Ascending aorta (tissue), 2 donors: ENCODE data around the gene DGKI. TPM values are rescaled to one million over a fixed set of nuclear protein-coding genes. Genes with fewer than 3 reads are reported as not detected.

ENCODE experiments used
- DNase-seq, 2 donors: peaks; one replicate each; pipeline ENCODE4 v3.0.0-alpha.2; 2019; ENCODE audit warnings: low spot score in 2 of 2
- H3K27ac ChIP-seq, 2 donors: fragments of 200-600 bp; sonication (generic); one replicate each; pipeline ENCODE4 v1.5.1; 2016 to 2017; ENCODE audit warnings: mild to moderate bottlenecking in 1 of 2
- H3K27me3 ChIP-seq: fragments of 200-600 bp; sonication (generic); one replicate; pipeline ENCODE4 v1.5.1; 2017
- H3K36me3 ChIP-seq, 2 donors: fragments of 200-600 bp; sonication (generic); one replicate each; pipeline ENCODE4 v1.5.1; 2016
- H3K4me1 ChIP-seq, 2 donors: fragments of 200-600 bp; sonication (generic); one replicate each; pipeline ENCODE4 v1.5.1; 2016 to 2017; ENCODE audit warnings: mild to moderate bottlenecking in 1 of 2
- H3K4me3 ChIP-seq, 2 donors: fragments of 200-600 bp; sonication (generic); one replicate each; pipeline ENCODE4 v1.5.1; 2016 to 2017; ENCODE audit warnings: mild to moderate bottlenecking in 1 of 2
- H3K9me3 ChIP-seq, 2 donors: fragments of 200-600 bp; sonication (generic); one replicate each; pipeline ENCODE4 v1.5.1; 2016
- CTCF ChIP-seq, 3 experiments: fragments of 200-600 bp in 2 of 3; fragments of 450-650 bp in 1 of 3; sonication (generic) in 2 of 3; IDR thresholded peaks; one replicate each; pipeline ENCODE4 v1.5.1; 2016 to 2019; ENCODE audit warnings: antibody characterized with exemption in 3 of 3, mild to moderate bottlenecking in 1 of 3, moderate library complexity in 1 of 3
- intact Hi-C: fragments of 100-400 bp; cut with DNase I; formaldehyde crosslinking; loops from one replicate; pipeline ENCODE4 v1.15.1; 2023
- total RNA-seq: library from RNA; depleted of rRNA; stranded (reverse); fragments of >200 nt; gene quantifications from one replicate; pipeline ENCODE4 v1.1.0, GENCODE V29; 2016

Gene DGKI
- total RNA-seq, 1 donor from 2014 or later: 13.4 TPM

- no peak overlapping the region for H3K4me3 ChIP-seq
- H3K36me3 ChIP-seq: no peaks in the 10 kb centered on the region
- no peak for DNase-seq
- no peak overlapping the region for H3K27ac ChIP-seq
- no peaks in the 10 kb centered on the region for H3K27me3 ChIP-seq
- H3K4me1 ChIP-seq: no peaks in the 10 kb centered on the region
- H3K9me3 ChIP-seq: no peaks in the 10 kb centered on the region
- intact Hi-C loops: no loop called here
- TF ChIP-seq CTCF (IDR thresholded peaks at IDR 0.05): no peak
Observed at GRCh38 chr7:137535579-137535978, 311.2 kb downstream of the DGKI start.

- Histone ChIP-seq H3K4me3 (no peak overlapping the region), H3K36me3 (no peaks in the 10 kb centered on the region), H3K9me3 (no peaks in the 10 kb centered on the region), H3K27me3 (no peaks in the 10 kb centered on the region), H3K27ac (no peak overlapping the region), H3K4me1 (no peaks in the 10 kb centered on the region)
- no peak for DNase-seq
- TF ChIP-seq CTCF (IDR thresholded peaks at IDR 0.05): no peak
- intact Hi-C loops: no loop called here
Observed at GRCh38 chr7:137531671-137532070, 315.1 kb downstream of the DGKI start.

GRCh38 chr7:137527634-137528033, 319.1 kb downstream of the DGKI start:
- no peaks in the 10 kb centered on the region for H3K9me3 ChIP-seq
- no peak for TF ChIP-seq CTCF (IDR thresholded peaks at IDR 0.05)
- H3K27ac ChIP-seq: no peak overlapping the region
- intact Hi-C loops: no loop called here
- H3K27me3 ChIP-seq: no peaks in the 10 kb centered on the region
- H3K4me3 ChIP-seq: no peak overlapping the region
- H3K36me3 ChIP-seq: no peaks in the 10 kb centered on the region
- no peaks in the 10 kb centered on the region for H3K4me1 ChIP-seq
- no peak for DNase-seq

GRCh38 chr7:137523171-137523570, 323.6 kb downstream of the DGKI start:
- Histone ChIP-seq H3K9me3 (no peaks in the 10 kb centered on the region), H3K4me3 (no peak overlapping the region), H3K36me3 (no peaks in the 10 kb centered on the region), H3K27me3 (no peaks in the 10 kb centered on the region), H3K27ac (no peak overlapping the region), H3K4me1 (no peaks in the 10 kb centered on the region)
- intact Hi-C loops: no loop called here
- DNase-seq: no peak
- TF ChIP-seq CTCF (IDR thresholded peaks at IDR 0.05): no peak

GRCh38 chr7:137521451-137521850, 325.3 kb downstream of the DGKI start:
- intact Hi-C loops: no loop called here
- no peak overlapping the region for H3K4me3 ChIP-seq
- TF ChIP-seq CTCF (IDR thresholded peaks at IDR 0.05): no peak

GRCh38 chr7:137519947-137520346, 326.8 kb downstream of the DGKI start:
- Histone ChIP-seq H3K27ac (no peak overlapping the region), H3K36me3 (no peaks in the 10 kb centered on the region), H3K4me1 (no peaks in the 10 kb centered on the region), H3K27me3 (no peaks in the 10 kb centered on the region), H3K4me3 (no peak overlapping the region), H3K9me3 (no peaks in the 10 kb centered on the region)
- no peak for TF ChIP-seq CTCF (IDR thresholded peaks at IDR 0.05)
- DNase-seq: no peak
- intact Hi-C loops: no loop called here

More at GRCh38 chr7:137521451-137521850, 325.3 kb downstream of the DGKI start:
- Histone ChIP-seq H3K9me3 (no peaks in the 10 kb centered on the region), H3K36me3 (no peaks in the 10 kb centered on the region), H3K27ac (no peak overlapping the region), H3K4me1 (no peaks in the 10 kb centered on the region), H3K27me3 (no peaks in the 10 kb centered on the region)
- DNase-seq: no peak
